Gastroesophageal sphincter (tissue), 2 donors: ENCODE measurements around the gene APOB.

Experiments
- EP300 ChIP-seq: sonication (generic); formaldehyde crosslinking; IDR thresholded peaks from one replicate; pipeline ENCODE4 v1.6.1; 2017; ENCODE audit warnings: antibody characterized with exemption, mild to moderate bottlenecking
- POLR2A ChIP-seq, 2 donors: fragments of 450-650 bp; IDR thresholded peaks; one replicate each; pipeline ENCODE4 v1.6.1; 2017; ENCODE audit warnings: antibody characterized with exemption in 2 of 2, mild to moderate bottlenecking in 2 of 2, moderate library complexity in 1 of 2

GRCh38 chr2:20959252-20959651 lies 84.6 kb downstream of the APOB start:
- TF ChIP-seq EP300 = no peak
- no peak for TF ChIP-seq POLR2A (IDR thresholded peaks at IDR 0.05)
